H1 (cell line): Measurements from ENCODE around the gene UCHL5. TPM values are rescaled to one million over a fixed set of nuclear protein-coding genes. Genes with fewer than 3 reads are reported as not detected.

Source experiments
- CTCF ChIA-PET: fragments of 300-600 bp; sonication (Branson Sonifier 250); formaldehyde crosslinking; loops from one replicate; lab custom pipeline; 2021; ENCODE audit not compliant: partially characterized antibody; lab: Charles Lee
- POLR2A ChIA-PET: fragments of 300-600 bp; sonication (Branson Sonifier 250); formaldehyde crosslinking; loops from one replicate; lab custom pipeline; 2021; ENCODE audit warnings: inconsistent platforms; ENCODE audit not compliant: partially characterized antibody; lab: Charles Lee
- DNase-seq, 2 experiments: peaks; one replicate each; pipeline versions ENCODE4 v3.0.0 to v3.0.0-alpha.2; 2010 to 2022; ENCODE audit warnings: low spot score in 2 of 2, low read depth in 1 of 2, mixed read lengths in 1 of 2
- FAIRE-seq: peaks from 2 replicates; lab custom pipeline; 2011; peaks lifted over from hg19 to GRCh38; lab: Jason Lieb, UNC
- H2AFZ ChIP-seq: 2 replicates; pipeline ENCODE4 v1.8.1; 2012; ENCODE audit warnings: low read length, inconsistent platforms
- H2AK5ac ChIP-seq: 2 replicates; pipeline ENCODE4 v1.6.1; 2013; ENCODE audit warnings: low read depth, low read length
- H2BK120ac ChIP-seq: replicated peaks from 2 replicates; pipeline ENCODE3; 2013; ENCODE audit warnings: low read depth, low read length, inconsistent platforms
- H2BK12ac ChIP-seq: 2 replicates; pipeline ENCODE4 v1.6.1; 2013; ENCODE audit warnings: low read depth, low read length
- H2BK15ac ChIP-seq: 2 replicates; pipeline ENCODE4 v1.6.1; 2013; ENCODE audit warnings: low read length
- H2BK20ac ChIP-seq: 2 replicates; pipeline ENCODE4 v1.6.1; 2013; ENCODE audit warnings: low read length
- H2BK5ac ChIP-seq: 2 replicates; pipeline ENCODE4 v1.6.1; 2013; ENCODE audit warnings: low read depth, low read length
- H3K14ac ChIP-seq: 2 replicates; pipeline ENCODE4 v1.6.1; 2013; ENCODE audit warnings: inconsistent platforms; ENCODE audit not compliant: insufficient read length
- H3K18ac ChIP-seq: 2 replicates; pipeline ENCODE4 v1.6.1; 2013; ENCODE audit warnings: low read length; ENCODE audit errors: extremely low read depth
- H3K23ac ChIP-seq: 2 replicates; pipeline ENCODE4 v1.6.1; 2013; ENCODE audit warnings: inconsistent platforms; ENCODE audit not compliant: insufficient read length
- H3K23me2 ChIP-seq: 2 replicates; pipeline ENCODE4 v1.6.1; 2013; ENCODE audit warnings: low read depth, low read length
- H3K27ac ChIP-seq: 2 replicates; pipeline ENCODE4 v1.6.1; 2011; ENCODE audit warnings: low read depth, low read length, inconsistent platforms
- H3K27me3 ChIP-seq, 4 experiments: replicated peaks in 1 of 4; 1 replicate in 1 of 4; 2 replicates in 3 of 4; pipeline versions ENCODE4 v1.6.1 to v1.8.1; 2011 to 2013; ENCODE audit warnings: low read length in 3 of 4, mild to moderate bottlenecking in 3 of 4, inconsistent platforms in 2 of 4, mixed read lengths in 2 of 4, moderate library complexity in 1 of 4; ENCODE audit not compliant: control insufficient read depth in 3 of 4, insufficient read depth in 3 of 4; ENCODE audit errors: extremely low read depth in 1 of 4
- H3K36me3 ChIP-seq, 4 experiments: 2 replicates each; pipeline versions ENCODE4 v1.6.1 to v1.8.1; 2011 to 2013; ENCODE audit warnings: mild to moderate bottlenecking in 4 of 4, low read length in 3 of 4, moderate library complexity in 2 of 4, control low read depth in 1 of 4, inconsistent platforms in 1 of 4; ENCODE audit not compliant: insufficient read depth in 4 of 4, control insufficient read depth in 2 of 4
- H3K4ac ChIP-seq: replicated peaks from 2 replicates; pipeline ENCODE3; 2013; ENCODE audit warnings: low read length, low read depth, mixed read lengths, inconsistent platforms; ENCODE audit not compliant: insufficient read length
- H3K4me1 ChIP-seq, 4 experiments: replicated peaks in 1 of 4; 1 replicate in 1 of 4; 2 replicates in 3 of 4; pipeline versions ENCODE4 v1.6.1 to v1.8.1; 2011 to 2013; ENCODE audit warnings: low read length in 3 of 4, inconsistent platforms in 2 of 4, mixed read lengths in 1 of 4; ENCODE audit not compliant: insufficient read depth in 4 of 4, control insufficient read depth in 3 of 4
- H3K4me2 ChIP-seq, 2 experiments: 2 replicates each; pipeline versions ENCODE4 v1.6.1 to v1.8.1; 2011 to 2013; ENCODE audit warnings: low read depth in 2 of 2, low read length in 2 of 2, control low read depth in 1 of 2, inconsistent platforms in 1 of 2, mild to moderate bottlenecking in 1 of 2; ENCODE audit not compliant: insufficient read depth in 1 of 2
- H3K4me3 ChIP-seq, 4 experiments: fragments of 200-600, 300-600 bp in 1 of 4; sonication (generic), shearing (Covaris generic), sonication (Bioruptor Twin) in 1 of 4; 2 replicates each; pipeline versions ENCODE4 v1.5.1 to v1.8.1; 2011 to 2016; ENCODE audit warnings: low read length in 4 of 4, low read depth in 3 of 4, control low read depth in 2 of 4, inconsistent platforms in 2 of 4, mild to moderate bottlenecking in 2 of 4, mixed read lengths in 1 of 4, moderate library complexity in 1 of 4; ENCODE audit not compliant: insufficient read depth in 2 of 4; ENCODE audit errors: extremely low read depth in 1 of 4
- H3K56ac ChIP-seq: replicated peaks from 2 replicates; pipeline ENCODE3; 2013; ENCODE audit warnings: low read depth, mild to moderate bottlenecking, mixed read lengths, low read length, inconsistent platforms; ENCODE audit not compliant: insufficient read length
- H3K79me1 ChIP-seq: 2 replicates; pipeline ENCODE4 v1.6.1; 2013; ENCODE audit warnings: low read depth, low read length, control low read depth
- H3K79me2 ChIP-seq, 2 experiments: 2 replicates each; pipeline versions ENCODE4 v1.6.1 to v1.8.1; 2012 to 2013; ENCODE audit warnings: low read length in 2 of 2, mild to moderate bottlenecking in 2 of 2, inconsistent platforms in 1 of 2; ENCODE audit not compliant: insufficient read depth in 2 of 2, control insufficient read depth in 1 of 2
- H3K9ac ChIP-seq, 4 experiments: replicated peaks in 1 of 4; 1 replicate in 1 of 4; 2 replicates in 3 of 4; pipeline versions ENCODE4 v1.6.1 to v1.8.1; 2011 to 2013; ENCODE audit warnings: low read depth in 3 of 4, low read length in 3 of 4, control low read depth in 2 of 4, mild to moderate bottlenecking in 2 of 4, moderate library complexity in 2 of 4, inconsistent platforms in 1 of 4; ENCODE audit errors: extremely low read depth in 1 of 4
- H3K9me3 ChIP-seq, 2 experiments: 2 replicates each; pipeline versions ENCODE4 v1.6.1 to v1.8.1; 2012 to 2013; ENCODE audit warnings: mild to moderate bottlenecking in 2 of 2, moderate library complexity in 2 of 2, control low read depth in 1 of 2, inconsistent platforms in 1 of 2, low read depth in 1 of 2, low read length in 1 of 2, mixed read lengths in 1 of 2; ENCODE audit not compliant: insufficient read depth in 2 of 2
- H4K20me1 ChIP-seq, 2 experiments: replicated peaks in 1 of 2; 2 replicates each; pipeline versions ENCODE3 to v1.8.1; 2011 to 2013; ENCODE audit warnings: inconsistent platforms in 2 of 2, low read length in 2 of 2, mild to moderate bottlenecking in 1 of 2; ENCODE audit not compliant: insufficient read depth in 2 of 2, control insufficient read depth in 1 of 2
- H4K5ac ChIP-seq: 2 replicates; pipeline ENCODE4 v1.6.1; 2013; ENCODE audit warnings: low read length, low read depth, mixed read lengths, inconsistent platforms; ENCODE audit not compliant: insufficient read length
- H4K8ac ChIP-seq: 2 replicates; pipeline ENCODE4 v1.8.0; 2013; ENCODE audit warnings: mild to moderate bottlenecking, moderate library complexity, low read length, inconsistent platforms; ENCODE audit not compliant: insufficient read depth; ENCODE audit errors: extremely low read depth
- H4K91ac ChIP-seq: replicated peaks from 2 replicates; pipeline ENCODE3; 2013; ENCODE audit warnings: low read length, mixed read lengths, inconsistent platforms; ENCODE audit not compliant: insufficient read length
- JUN ChIP-seq: IDR thresholded peaks from 2 replicates; pipeline ENCODE4 v1.6.1; 2011; ENCODE audit warnings: low read depth, mild to moderate bottlenecking, improper control_type of control experiment, low read length
- KDM1A ChIP-seq: fragments of 200-600, 300-600 bp; sonication (generic); IDR thresholded peaks from 2 replicates; pipeline ENCODE4 v1.7.1; 2016; ENCODE audit warnings: mild to moderate bottlenecking, low read length, borderline replicate concordance
- TAF1 ChIP-seq: IDR thresholded peaks from 2 replicates; pipeline ENCODE4 v1.6.1; 2011; ENCODE audit warnings: mild to moderate bottlenecking, low read depth, low read length
- TBP ChIP-seq: IDR thresholded peaks from 2 replicates; pipeline ENCODE4 v1.6.1; 2011; ENCODE audit warnings: low read depth, low read length, improper control_type of control experiment
- WGBS, 2 experiments: shearing (Covaris generic) in 1 of 2; methylation state at CpG; one replicate each; pipeline versions ENCODE4 v1.1.6 to v1.1.7; 2013 to 2015; ENCODE audit warnings: low lambda C conversion rate in 2 of 2, mixed read lengths in 2 of 2, inconsistent platforms in 1 of 2, low coverage in 1 of 2, missing lambda C conversion rate in 1 of 2; ENCODE audit not compliant: insufficient replicate concordance in 2 of 2, insufficient coverage in 1 of 2, insufficient read length in 1 of 2; ENCODE audit errors: extremely low coverage in 1 of 2, missing lambda C conversion rate in 1 of 2; 5-methylcytosine and 5-hydroxymethylcytosine counted together
- polyA plus RNA-seq, 7 experiments: library from polyadenylated mRNA; depleted of rRNA in 3 of 7; stranded (reverse) in 5 of 7; unstranded in 2 of 7; fragments of >200 nt in 5 of 7; fragments of 200-250 nt in 2 of 7; gene quantifications; 1 replicate in 5 of 7; 2 replicates in 1 of 7; 4 replicates in 1 of 7; pipeline versions ENCODE4 v1.2.1 to v1.2.3, GENCODE V29; 2011 to 2013; ENCODE audit warnings: missing spikeins in 2 of 7, mixed read lengths in 2 of 7
- total RNA-seq: library from RNA; stranded (reverse); fragmentation: NEBNext Ultra II Directional; extraction: Animal tissue kit (Norgen Biotek cat#: 25700); gene quantifications from 2 replicates; pipeline ENCODE4 v1.2.1, GENCODE V29; 2021
- TF ChIP-seq, protein P1 (sequence below): IDR thresholded peaks from 2 replicates; pipeline ENCODE4 v1.6.1; 2011; ENCODE audit warnings: low read depth, mild to moderate bottlenecking, low read length; ENCODE audit not compliant: insufficient read depth

Gene UCHL5
- total and polyA plus RNA-seq, 2 of the 8 experiments (the other 6 are each of a cell fraction or from before 2014, with no cell fraction given) = 12.0 to 40.0 TPM

DNA sequence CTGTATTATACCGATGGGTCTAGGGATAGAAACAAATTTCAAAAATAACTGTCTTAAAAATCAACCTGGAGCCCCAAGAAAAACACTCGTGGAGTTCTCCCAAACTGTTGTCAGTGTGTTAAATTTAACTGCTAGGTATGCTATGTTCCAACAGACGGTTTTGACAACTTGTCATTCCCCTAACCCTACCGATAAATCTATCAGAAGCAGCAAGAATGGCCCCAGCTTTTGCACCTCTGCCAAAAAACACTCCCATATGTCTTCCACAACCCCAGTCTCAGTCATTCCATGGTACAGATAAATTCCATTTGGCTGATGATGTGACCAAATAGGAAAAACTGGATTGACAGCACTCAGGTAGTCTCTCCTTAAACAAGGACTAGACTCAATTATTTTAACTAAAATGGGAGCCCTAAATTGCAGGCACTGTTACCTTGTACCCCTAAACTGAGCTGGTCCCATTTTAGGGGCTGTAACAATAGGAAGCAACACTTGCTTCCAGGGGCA is 4.9 kb downstream of the UCHL5 start:
- Histone ChIP-seq H3K14ac (no peak overlapping the region), H3K18ac (no peak overlapping the region), H3K4me3 (no peak overlapping the region), H2BK120ac (no peak overlapping the region), H3K36me3 (peaks cover 0 to 12% (median 3%) of the 10 kb centered on the region in 4 experiments; a peak in 5 of 8 replicates), H2BK12ac (no peak overlapping the region), H4K5ac (no peak overlapping the region), H3K9me3 (no peaks in the 10 kb centered on the region), H2AFZ (no peak overlapping the region), H3K27me3 (no peaks in the 10 kb centered on the region), H3K4ac (no peak overlapping the region), H3K23me2 (peaks cover 6% of the 10 kb centered on the region; the same call in 1 of the 2 replicates), H3K23ac (no peak overlapping the region), H2BK15ac (no peak overlapping the region), H2BK5ac (no peak overlapping the region), H3K4me2 (no peak overlapping the region), H3K27ac (no peak overlapping the region), H2BK20ac (no peak overlapping the region), H3K9ac (no peak overlapping the region; a peak in 1 of 7 replicates), H4K20me1 (peaks cover 0 to 3% of the 10 kb centered on the region in 2 experiments), H3K4me1 (peaks cover 0 to 3% (median 0%) of the 10 kb centered on the region in 4 experiments; a peak in 2 of 7 replicates), H2AK5ac (no peak overlapping the region), H3K79me1 (peaks cover 4% of the 10 kb centered on the region; the same call in 1 of the 2 replicates), H3K79me2 (peaks cover 8 to 71% of the 10 kb centered on the region in 2 experiments), H4K91ac (no peak overlapping the region), H3K56ac (no peak overlapping the region), H4K8ac (no peak overlapping the region)
- ChIA-PET CTCF (no interaction called here), POLR2A (no interaction called here)
- FAIRE-seq (no peak), DNase-seq (no peak)
- TF ChIP-seq, protein P1, sequence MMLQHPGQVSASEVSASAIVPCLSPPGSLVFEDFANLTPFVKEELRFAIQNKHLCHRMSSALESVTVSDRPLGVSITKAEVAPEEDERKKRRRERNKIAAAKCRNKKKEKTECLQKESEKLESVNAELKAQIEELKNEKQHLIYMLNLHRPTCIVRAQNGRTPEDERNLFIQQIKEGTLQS = no peak
- TF ChIP-seq TBP (no peak), TAF1 (no peak), KDM1A (no peak), JUN (no peak)
- 89% methylated on average over 4 of the region's 4 CpGs; no CpG with 5 or more reads in 1 of the 2 experiments for WGBS, 2 experiments
